Smooth muscle cell (in vitro differentiated cells): ENCODE results near the gene CSDE1. TPM values are rescaled to one million over a fixed set of nuclear protein-coding genes. Genes with fewer than 3 reads are reported as not detected.

Experiments
- DNase-seq: peaks from one replicate; lab custom pipeline; 2025; ENCODE audit not compliant: unreplicated experiment; lab: John Stamatoyannopoulos, UW
- H2AFZ ChIP-seq: fragments of 200-600 bp; sonication (generic); 2 replicates; pipeline ENCODE4 v1.6.0; 2016; ENCODE audit warnings: antibody characterized with exemption, low read depth, mild to moderate bottlenecking
- H3F3A ChIP-seq: fragments of 200-600 bp; sonication (generic); 2 replicates; pipeline ENCODE4 v1.6.0; 2017; ENCODE audit warnings: antibody characterized with exemption, low read depth
- H3K27ac ChIP-seq: fragments of 200-600 bp; sonication (generic); 2 replicates; pipeline ENCODE4 v1.5.1; 2016; ENCODE audit warnings: low read depth, mild to moderate bottlenecking
- H3K27me3 ChIP-seq: fragments of 200-600 bp; sonication (generic); 2 replicates; pipeline ENCODE4 v1.6.1; 2016; ENCODE audit warnings: low read depth, mild to moderate bottlenecking
- H3K36me3 ChIP-seq: fragments of 200-600 bp; sonication (generic); 2 replicates; pipeline ENCODE4 v1.5.1; 2016; ENCODE audit warnings: low read depth
- H3K4me1 ChIP-seq: fragments of 200-600 bp; sonication (generic); 2 replicates; pipeline ENCODE4 v1.5.1; 2016; ENCODE audit warnings: low read depth
- H3K4me2 ChIP-seq: fragments of 200-600 bp; sonication (generic); 2 replicates; pipeline ENCODE4 v1.6.0; 2016; ENCODE audit warnings: mild to moderate bottlenecking
- H3K4me3 ChIP-seq: fragments of 200-600 bp; sonication (generic); 2 replicates; pipeline ENCODE4 v1.5.1; 2016; ENCODE audit warnings: mild to moderate bottlenecking
- H3K79me2 ChIP-seq: fragments of 200-600 bp; sonication (generic); 2 replicates; pipeline ENCODE4 v1.6.0; 2016; ENCODE audit warnings: low read depth, mild to moderate bottlenecking
- H3K9ac ChIP-seq: fragments of 200-600 bp; sonication (generic); 2 replicates; pipeline ENCODE4 v1.6.0; 2016; ENCODE audit warnings: low read depth
- H3K9me3 ChIP-seq: fragments of 200-600 bp; sonication (generic); replicated peaks from 2 replicates; pipeline ENCODE4 v1.5.1; 2016; ENCODE audit warnings: low read depth
- H4K20me1 ChIP-seq: fragments of 200-600 bp; sonication (generic); 2 replicates; pipeline ENCODE4 v1.6.0; 2016; ENCODE audit warnings: low read depth
- CTCF ChIP-seq: fragments of 200-600 bp; sonication (generic); IDR thresholded peaks from 2 replicates; pipeline ENCODE4 v1.5.1; 2017; ENCODE audit warnings: borderline replicate concordance, mild to moderate bottlenecking, antibody characterized with exemption; ENCODE audit not compliant: insufficient read depth, poor library complexity, severe bottlenecking
- WGBS: methylation state at CpG from one replicate; pipeline ENCODE4 v1.1.7; 2016; ENCODE audit warnings: low lambda C conversion rate; 5-methylcytosine and 5-hydroxymethylcytosine counted together
- polyA plus RNA-seq: library from polyadenylated mRNA; unstranded; fragments of >200 nt; fragmentation: Nextera tagmentation; extraction: Ambion mirVana; gene quantifications from 2 replicates; pipeline ENCODE4 v1.2.1, GENCODE V29; 2016
- total RNA-seq: library from RNA; depleted of rRNA; stranded (reverse); fragments of >200 nt; gene quantifications from 2 replicates; pipeline ENCODE4 v1.2.3, GENCODE V29; 2014

Gene CSDE1
- total and polyA plus RNA-seq, 2 experiments from 2014 or later: 173 to 768 TPM

GRCh38 chr1:114690148-114690547 is 67.6 kb downstream of the CSDE1 start:
- H3K4me1 ChIP-seq: no peaks in the 10 kb centered on the region
- H4K20me1 ChIP-seq: no peaks in the 10 kb centered on the region
- no peak overlapping the region for H3K4me3 ChIP-seq
- no peak overlapping the region for H3K9ac ChIP-seq
- no peaks in the 10 kb centered on the region for H3K79me2 ChIP-seq
- no peaks in the 10 kb centered on the region for H3K9me3 ChIP-seq
- H3K36me3 ChIP-seq: no peaks in the 10 kb centered on the region
- no peak overlapping the region for H3K27ac ChIP-seq
- H2AFZ ChIP-seq: no peak overlapping the region
- no peak for DNase-seq
- no peak overlapping the region for H3K4me2 ChIP-seq
- no peak for TF ChIP-seq CTCF
- WGBS: 85% methylated on average over 1 of the region's 1 CpG
- H3F3A ChIP-seq: no peaks in the 10 kb centered on the region
- H3K27me3 ChIP-seq: peaks cover 33% of the 10 kb centered on the region

DNA sequence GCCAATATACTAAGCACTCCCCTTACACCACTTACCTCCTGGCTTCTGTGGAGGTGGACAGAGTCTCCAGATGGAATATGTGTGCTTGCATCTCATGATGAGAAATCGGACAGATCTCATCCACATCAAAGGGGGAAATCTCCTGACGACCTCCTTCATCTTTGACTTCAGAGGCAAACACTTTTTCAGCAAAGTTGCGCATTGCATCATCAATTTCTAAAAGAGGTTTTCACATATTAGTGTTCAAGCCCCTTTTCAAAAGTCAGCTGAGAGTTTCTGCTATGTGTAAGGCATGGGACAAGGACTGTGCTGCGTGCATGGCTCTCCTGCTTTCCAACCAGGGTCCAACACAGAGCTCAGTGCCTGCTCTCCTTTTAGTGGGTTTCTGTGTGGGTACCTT is 69.3 kb downstream of the CSDE1 start:
- no peaks in the 10 kb centered on the region for H3K36me3 ChIP-seq
- no peaks in the 10 kb centered on the region for H4K20me1 ChIP-seq
- H2AFZ ChIP-seq: no peak overlapping the region
- H3K4me2 ChIP-seq: no peak overlapping the region
- peaks cover 35% of the 10 kb centered on the region for H3K27me3 ChIP-seq
- TF ChIP-seq CTCF: no peak
- H3K4me3 ChIP-seq: no peak overlapping the region
- no peak for DNase-seq
- H3K79me2 ChIP-seq: no peaks in the 10 kb centered on the region
- H3F3A ChIP-seq: no peaks in the 10 kb centered on the region
- H3K27ac ChIP-seq: no peak overlapping the region
- no peaks in the 10 kb centered on the region for H3K9me3 ChIP-seq
- no peaks in the 10 kb centered on the region for H3K4me1 ChIP-seq
- no peak overlapping the region for H3K9ac ChIP-seq
- 84% methylated on average over 4 of the region's 4 CpGs for WGBS

DNA sequence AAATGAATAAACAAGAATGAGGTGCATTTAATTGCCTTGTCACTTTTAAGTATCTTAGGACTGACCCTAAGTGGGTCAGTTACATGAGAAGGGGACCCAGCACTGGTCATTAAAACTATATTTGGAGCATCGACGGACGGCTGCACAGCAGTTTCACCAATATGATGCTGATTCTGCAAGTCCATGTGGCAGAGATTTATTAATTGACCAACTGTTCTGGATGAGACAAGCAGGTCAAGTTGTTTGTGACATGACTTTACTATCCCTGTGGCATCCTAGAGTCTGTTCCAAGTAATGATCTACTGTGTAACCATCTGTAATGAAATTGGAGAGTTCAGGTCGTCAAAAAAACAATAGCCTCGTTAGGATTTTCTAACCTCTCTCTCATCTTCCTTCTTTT is 71.9 kb downstream of the CSDE1 start:
- H3K27me3 ChIP-seq: peaks cover 35% of the 10 kb centered on the region
- H3K79me2 ChIP-seq: no peaks in the 10 kb centered on the region
- H3K36me3 ChIP-seq: no peaks in the 10 kb centered on the region
- WGBS: 90% methylated on average over 5 of the region's 5 CpGs
- H3F3A ChIP-seq: no peaks in the 10 kb centered on the region
- DNase-seq: no peak
- no peak overlapping the region for H3K9ac ChIP-seq
- no peak overlapping the region for H3K4me3 ChIP-seq
- no peaks in the 10 kb centered on the region for H3K4me1 ChIP-seq
- no peak overlapping the region for H3K4me2 ChIP-seq
- no peaks in the 10 kb centered on the region for H3K9me3 ChIP-seq
- no peak overlapping the region for H3K27ac ChIP-seq
- no peak overlapping the region for H2AFZ ChIP-seq
- H4K20me1 ChIP-seq: no peaks in the 10 kb centered on the region
- no peak for TF ChIP-seq CTCF

- no peak overlapping the region for H3K9ac ChIP-seq
- 86% methylated on average over 5 of the region's 5 CpGs for WGBS
- H3K4me3 ChIP-seq: no peak overlapping the region
- TF ChIP-seq CTCF: no peak
- H3K79me2 ChIP-seq: no peaks in the 10 kb centered on the region
- H3K4me2 ChIP-seq: no peak overlapping the region
- H2AFZ ChIP-seq: no peak overlapping the region
- no peaks in the 10 kb centered on the region for H3F3A ChIP-seq
- no peaks in the 10 kb centered on the region for H3K4me1 ChIP-seq
- H3K9me3 ChIP-seq: no peaks in the 10 kb centered on the region
- no peaks in the 10 kb centered on the region for H3K36me3 ChIP-seq
- no peak for DNase-seq
- no peaks in the 10 kb centered on the region for H4K20me1 ChIP-seq
- H3K27ac ChIP-seq: no peak overlapping the region
- H3K27me3 ChIP-seq: peaks cover 46% of the 10 kb centered on the region
Measured at GRCh38 chr1:114677691-114678090, 80.1 kb downstream of the CSDE1 start.
